Hepatocyte (in vitro differentiated cells): ENCODE data around the gene PPFIBP2. TPM values are rescaled to one million over a fixed set of nuclear protein-coding genes. Genes with fewer than 3 reads are reported as not detected.

Experiments
- DNase-seq: peaks from one replicate; pipeline ENCODE4 v3.0.0-alpha.2; 2016; ENCODE audit warnings: low spot score
- H2AFZ ChIP-seq: fragments of 200-600 bp; sonication (generic); 2 replicates; pipeline ENCODE4 v1.6.0; 2016; ENCODE audit warnings: antibody characterized with exemption, mild to moderate bottlenecking
- H3K27ac ChIP-seq: fragments of 200-600 bp; sonication (generic); 2 replicates; pipeline ENCODE4 v1.5.1; 2016; ENCODE audit warnings: mild to moderate bottlenecking
- H3K27me3 ChIP-seq: fragments of 200-600 bp; sonication (generic); 2 replicates; pipeline ENCODE4 v1.6.1; 2016
- H3K36me3 ChIP-seq: fragments of 200-600 bp; sonication (generic); replicated peaks from 2 replicates; pipeline ENCODE4 v1.5.1; 2016; ENCODE audit warnings: low read depth; ENCODE audit not compliant: insufficient read depth
- H3K4me1 ChIP-seq: fragments of 200-600 bp; sonication (generic); 2 replicates; pipeline ENCODE4 v1.5.1; 2016; ENCODE audit warnings: mild to moderate bottlenecking, moderate library complexity; ENCODE audit not compliant: insufficient read depth
- H3K4me2 ChIP-seq: fragments of 200-600 bp; sonication (generic); 2 replicates; pipeline ENCODE4 v1.6.0; 2016
- H3K4me3 ChIP-seq: fragments of 200-600 bp; sonication (generic); 2 replicates; pipeline ENCODE4 v1.5.1; 2016; ENCODE audit warnings: mild to moderate bottlenecking
- H3K79me2 ChIP-seq: fragments of 200-600 bp; sonication (generic); 2 replicates; pipeline ENCODE4 v1.6.0; 2017; ENCODE audit warnings: mild to moderate bottlenecking
- H3K9me2 ChIP-seq: fragments of 200-600 bp; sonication (generic); replicated peaks from 2 replicates; pipeline ENCODE4 v1.6.0; 2017; ENCODE audit warnings: mild to moderate bottlenecking; ENCODE audit not compliant: insufficient read depth
- H3K9me3 ChIP-seq: fragments of 200-600 bp; sonication (generic); 2 replicates; pipeline ENCODE4 v1.5.1; 2016; ENCODE audit warnings: low read depth, mild to moderate bottlenecking
- H4K20me1 ChIP-seq: fragments of 200-600 bp; sonication (generic); 2 replicates; pipeline ENCODE4 v1.6.0; 2016; ENCODE audit warnings: mild to moderate bottlenecking; ENCODE audit not compliant: insufficient read depth, poor library complexity, severe bottlenecking
- CTCF ChIP-seq: fragments of 200-600 bp; sonication (generic); IDR thresholded peaks from 2 replicates; pipeline ENCODE4 v1.5.1; 2016; ENCODE audit warnings: antibody characterized with exemption, mild to moderate bottlenecking; ENCODE audit not compliant: poor library complexity
- EZH2 ChIP-seq: fragments of 200-600 bp; sonication (generic); IDR thresholded peaks from 2 replicates; pipeline ENCODE4 v1.6.1; 2016; ENCODE audit warnings: antibody characterized with exemption, mild to moderate bottlenecking, borderline replicate concordance
- EZH2phosphoT487 ChIP-seq: fragments of 200-600 bp; sonication (generic); IDR thresholded peaks from one replicate; pipeline ENCODE4 v1.6.1; 2018; ENCODE audit warnings: antibody characterized with exemption, mild to moderate bottlenecking, low read depth, moderate library complexity; ENCODE audit not compliant: unreplicated experiment, severe bottlenecking
- WGBS: methylation state at CpG from one replicate; pipeline ENCODE4 v1.1.6; 2016; ENCODE audit warnings: low lambda C conversion rate; ENCODE audit errors: missing lambda C conversion rate; 5-methylcytosine and 5-hydroxymethylcytosine counted together
- polyA plus RNA-seq: library from polyadenylated mRNA; unstranded; fragments of >200 nt; fragmentation: Nextera tagmentation; extraction: Ambion mirVana; gene quantifications from 2 replicates; pipeline ENCODE4 v1.2.1, GENCODE V29; 2016
- total RNA-seq: library from RNA; depleted of rRNA; stranded (reverse); fragments of >200 nt; gene quantifications from 2 replicates; pipeline ENCODE4 v1.2.3, GENCODE V29; 2014

PPFIBP2 gene
- total and polyA plus RNA-seq, 2 experiments from 2014 or later, result 33.9 to 55.8 TPM

DNA sequence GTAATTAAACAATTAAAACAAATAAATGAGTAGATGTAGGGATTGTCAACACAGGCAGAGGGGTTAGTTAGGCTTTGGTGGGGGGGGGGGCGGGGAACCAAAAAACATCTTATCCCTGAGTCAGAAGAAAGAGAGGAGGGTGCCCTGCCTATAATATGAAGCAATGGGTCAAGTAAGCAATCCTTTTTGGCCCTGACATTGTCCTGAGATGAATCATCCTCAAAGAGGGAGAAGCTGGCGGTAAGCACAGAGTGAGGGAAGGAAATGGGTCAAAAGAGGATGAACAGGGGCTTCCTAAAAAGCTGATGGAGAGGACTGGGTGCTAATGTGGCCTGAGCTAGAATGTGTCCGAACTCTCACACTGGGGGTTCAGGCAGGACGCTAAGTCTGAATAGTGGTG, 23.7 kb upstream of the PPFIBP2 start:
- Histone ChIP-seq H3K9me2 (no peaks in the 10 kb centered on the region), H4K20me1 (no peaks in the 10 kb centered on the region), H3K4me3 (no peak overlapping the region), H3K27me3 (no peaks in the 10 kb centered on the region), H3K27ac (no peak overlapping the region), H3K9me3 (no peaks in the 10 kb centered on the region), H2AFZ (no peak overlapping the region), H3K79me2 (peaks cover 6% of the 10 kb centered on the region), H3K36me3 (no peaks in the 10 kb centered on the region), H3K4me1 (peaks cover 17% of the 10 kb centered on the region), H3K4me2 (no peak overlapping the region)
- TF ChIP-seq CTCF (no peak), EZH2phosphoT487 (no peak), EZH2 (no peak)
- no peak for DNase-seq
- WGBS, result 91% methylated on average over 3 of the region's 4 CpGs

GRCh38 chr11:7490535-7490934, 23.3 kb upstream of the PPFIBP2 start:
- Histone ChIP-seq H3K9me3 (no peaks in the 10 kb centered on the region), H3K9me2 (no peaks in the 10 kb centered on the region), H2AFZ (no peak overlapping the region), H3K27ac (no peak overlapping the region), H3K4me1 (peaks cover 17% of the 10 kb centered on the region), H3K27me3 (no peaks in the 10 kb centered on the region), H3K4me2 (no peak overlapping the region), H4K20me1 (no peaks in the 10 kb centered on the region), H3K79me2 (peaks cover 6% of the 10 kb centered on the region), H3K4me3 (no peak overlapping the region), H3K36me3 (no peaks in the 10 kb centered on the region)
- no peak for DNase-seq
- TF ChIP-seq EZH2phosphoT487 (no peak), CTCF (no peak), EZH2 (no peak)
- 91% methylated on average over 1 of the region's 1 CpG for WGBS

DNA sequence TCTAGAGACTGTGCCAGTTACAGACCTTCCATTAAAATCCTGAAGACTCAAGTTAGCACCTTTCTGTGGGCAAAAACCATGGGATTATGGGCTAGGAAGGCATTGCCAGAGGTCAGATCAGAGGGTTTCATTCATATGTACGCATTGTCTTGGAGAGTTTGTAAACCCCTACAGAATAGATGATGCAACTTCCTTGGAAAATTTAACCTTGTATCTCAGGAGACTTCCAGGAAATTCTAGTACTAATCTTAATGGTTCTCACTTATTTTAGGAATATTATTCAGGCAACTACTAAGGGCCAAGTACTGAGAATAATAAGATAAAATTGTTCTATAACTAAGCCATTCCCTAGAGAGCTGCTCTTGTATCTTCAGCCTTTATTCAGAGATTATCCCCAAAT, 21.5 kb upstream of the PPFIBP2 start:
- no peaks in the 10 kb centered on the region for H3K36me3 ChIP-seq

More for the DNA sequence above, 21.5 kb upstream of the PPFIBP2 start:
- no peaks in the 10 kb centered on the region for H4K20me1 ChIP-seq
- H3K27me3 ChIP-seq, result no peaks in the 10 kb centered on the region
- H3K4me2 ChIP-seq, result no peak overlapping the region
- no peak overlapping the region for H3K4me3 ChIP-seq
- no peak for DNase-seq
- no peak overlapping the region for H2AFZ ChIP-seq
- peaks cover 4% of the 10 kb centered on the region for H3K79me2 ChIP-seq
- no peak for TF ChIP-seq CTCF
- no peak for TF ChIP-seq EZH2phosphoT487
- TF ChIP-seq EZH2, result no peak
- no peaks in the 10 kb centered on the region for H3K9me2 ChIP-seq
- peaks cover 17% of the 10 kb centered on the region for H3K4me1 ChIP-seq
- H3K27ac ChIP-seq, result no peak overlapping the region
- H3K9me3 ChIP-seq, result no peaks in the 10 kb centered on the region
- 90% methylated on average over 1 of the region's 1 CpG for WGBS
